OCI-LY7 (cell line): Measurements from ENCODE around the gene KCNIP4. TPM values are rescaled to one million over a fixed set of nuclear protein-coding genes. Genes with fewer than 3 reads are reported as not detected.

Source experiments
- BruUV-seq: library from RNA; stranded (reverse); fragments of 400-500 nt; replicated peaks from 2 replicates; lab custom pipeline; 2021; lab: Mats Ljungman, UMichigan
- CTCF ChIA-PET: fragments of 300-600 bp; sonication (Branson Sonifier 250); formaldehyde crosslinking; loops from one replicate; lab custom pipeline; 2022; ENCODE audit warnings: antibody characterized with exemption; ENCODE audit not compliant: unreplicated experiment; lab: Charles Lee
- POLR2A ChIA-PET: fragments of 300-600 bp; sonication (Branson Sonifier 250); formaldehyde crosslinking; loops from one replicate; lab custom pipeline; 2022; ENCODE audit warnings: antibody characterized with exemption; lab: Charles Lee
- DNase-seq: peaks from one replicate; pipeline ENCODE4 v3.0.0-alpha.2; 2015; ENCODE audit warnings: low spot score
- H2AFZ ChIP-seq: fragments of 200-600 bp; sonication (generic), shearing (Covaris generic); 2 replicates; pipeline ENCODE4 v1.6.1; 2014; ENCODE audit warnings: mild to moderate bottlenecking, antibody characterized with exemption, low read length, moderate library complexity
- H3K27ac ChIP-seq: fragments of 200-600 bp; sonication (generic); 2 replicates; pipeline ENCODE4 v1.5.1; 2014; ENCODE audit warnings: mixed run types, low read depth, mild to moderate bottlenecking, moderate library complexity, low read length, inconsistent platforms; ENCODE audit not compliant: poor library complexity, severe bottlenecking
- H3K36me3 ChIP-seq: fragments of 200-600 bp; sonication (generic); 2 replicates; pipeline ENCODE4 v1.6.1; 2014; ENCODE audit warnings: mild to moderate bottlenecking, antibody characterized with exemption, low read length, moderate library complexity, mixed read lengths; ENCODE audit not compliant: insufficient read depth
- H3K4me1 ChIP-seq: fragments of 200-600 bp; sonication (generic); 2 replicates; pipeline ENCODE4 v1.5.1; 2014; ENCODE audit warnings: mild to moderate bottlenecking, low read length; ENCODE audit not compliant: insufficient read depth, poor library complexity, severe bottlenecking
- H3K4me2 ChIP-seq: fragments of 200-600 bp; sonication (generic); 2 replicates; pipeline ENCODE4 v1.6.1; 2014; ENCODE audit warnings: mild to moderate bottlenecking, low read length
- H3K4me3 ChIP-seq: fragments of 200-600 bp; sonication (generic); 2 replicates; pipeline ENCODE4 v1.5.1; 2014; ENCODE audit warnings: mild to moderate bottlenecking, low read depth, low read length; ENCODE audit not compliant: poor library complexity, severe bottlenecking
- H3K79me2 ChIP-seq: fragments of 200-600 bp; sonication (generic); 2 replicates; pipeline ENCODE4 v1.6.1; 2016; ENCODE audit warnings: low read depth, mild to moderate bottlenecking, low read length, moderate library complexity, mixed read lengths; ENCODE audit not compliant: insufficient read depth
- H3K9me2 ChIP-seq: fragments of 200-600 bp; sonication (generic); 2 replicates; pipeline ENCODE4 v1.6.1; 2016; ENCODE audit warnings: mild to moderate bottlenecking, low read length, mixed read lengths; ENCODE audit not compliant: insufficient read depth
- H3K9me3 ChIP-seq: fragments of 200-600 bp; sonication (generic); 2 replicates; pipeline ENCODE4 v1.6.1; 2014; ENCODE audit warnings: mild to moderate bottlenecking, mixed run types, low read length, mixed read lengths
- H4K20me1 ChIP-seq: fragments of 200-600 bp; sonication (generic); 2 replicates; pipeline ENCODE4 v1.6.1; 2014; ENCODE audit warnings: mild to moderate bottlenecking, antibody characterized with exemption, low read length, moderate library complexity, mixed read lengths; ENCODE audit not compliant: insufficient read depth
- EZH2phosphoT487 ChIP-seq: fragments of 200-600 bp; sonication (generic); IDR thresholded peaks from 2 replicates; pipeline ENCODE4 v1.6.1; 2018; ENCODE audit warnings: low read depth, borderline replicate concordance, mild to moderate bottlenecking, mixed run types, antibody characterized with exemption, low read length, moderate library complexity, mixed read lengths
- intact Hi-C: fragments of 100-400 bp; cut with micrococcal nuclease; formaldehyde crosslinking; loops from one replicate; pipeline ENCODE4 v1.10.0; 2022; ENCODE audit not compliant: unreplicated experiment
- total RNA-seq, 2 experiments: library from RNA; depleted of rRNA in 1 of 2; stranded (reverse); fragments of >200 nt in 1 of 2; shearing (Covaris generic) in 1 of 2; gene quantifications; 2 replicates each; pipeline ENCODE4 v1.2.3, GENCODE V29; 2014 to 2022
- TF ChIP-seq, protein P1 (sequence below): fragments of 200-600 bp; sonication (generic); conservative IDR thresholded peaks from 2 replicates; pipeline ENCODE4 v1.5.1; 2014; ENCODE audit warnings: mild to moderate bottlenecking, antibody characterized with exemption, low read length, moderate library complexity, mixed read lengths

KCNIP4 gene
- total RNA-seq, 2 experiments from 2014 or later = not detected

DNA sequence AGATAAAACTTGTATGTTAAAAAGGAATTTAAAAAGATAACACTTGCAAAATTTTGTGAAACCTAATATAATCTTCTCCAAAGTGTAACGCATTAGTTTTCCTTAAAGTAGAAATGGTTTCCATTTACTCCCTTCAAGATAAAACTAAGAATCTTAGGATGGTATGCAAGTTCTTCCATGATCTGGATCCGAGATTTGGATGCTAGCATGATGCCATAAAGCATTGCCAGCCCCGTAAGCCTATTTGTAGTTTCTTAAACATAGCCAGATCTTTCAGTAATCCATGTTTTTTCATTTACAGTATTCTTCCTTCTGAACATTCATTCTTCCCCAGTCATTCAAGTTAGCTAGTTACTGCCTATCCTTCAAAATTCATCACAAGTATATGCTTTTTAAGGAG lies 572.4 kb downstream of the KCNIP4 start:
- BruUV-seq = no TSS peak

DNA sequence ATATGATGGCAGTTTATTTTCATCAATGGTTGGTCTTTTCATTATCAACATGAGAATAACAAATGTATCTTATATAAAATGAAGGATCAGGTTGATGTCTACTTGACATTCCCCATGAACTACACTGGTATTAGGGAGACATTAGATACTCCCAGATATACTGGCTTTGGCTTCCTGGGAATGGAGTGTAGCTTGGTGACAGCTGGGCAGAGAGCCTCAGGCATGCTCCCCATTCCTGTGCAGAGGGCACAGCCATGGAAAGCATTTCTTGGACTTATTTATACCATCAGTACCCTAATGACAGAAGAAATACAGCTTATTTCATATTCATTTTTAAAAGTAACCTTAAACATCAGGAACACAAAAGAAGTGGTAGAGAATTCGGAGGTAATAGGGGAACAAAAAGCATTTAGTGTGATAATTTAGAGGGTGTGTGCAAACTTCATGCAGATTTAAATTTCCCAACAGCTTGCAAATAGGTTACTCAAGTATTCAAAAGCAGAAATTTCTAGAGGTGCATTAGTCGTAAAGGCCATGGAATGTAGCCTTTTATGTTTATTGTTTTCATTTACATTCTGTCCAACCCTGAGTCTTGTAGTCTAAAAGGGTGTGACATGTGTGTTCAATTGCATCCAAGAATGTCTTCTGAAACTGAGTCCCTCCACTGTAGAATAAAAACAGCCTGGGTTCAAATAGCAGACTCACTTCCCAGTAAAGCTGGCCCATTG lies 573.8 kb downstream of the KCNIP4 start:
- no peak for DNase-seq
- intact Hi-C loops = no loop called here
- H3K27ac ChIP-seq = no peak overlapping the region
- H3K36me3 ChIP-seq = no peaks in the 10 kb centered on the region
- no peaks in the 10 kb centered on the region for H3K4me1 ChIP-seq
- ChIA-PET POLR2A (interaction anchor here (0.7 to 1.2 kb wide), 3 partner anchors 11 to 333 kb away, joined by 3 read pairs; no protein-coding TSS in a partner anchor), CTCF (no interaction called here)
- no peak overlapping the region for H2AFZ ChIP-seq
- H3K9me2 ChIP-seq = no peaks in the 10 kb centered on the region
- H4K20me1 ChIP-seq = no peaks in the 10 kb centered on the region
- no peaks in the 10 kb centered on the region for H3K79me2 ChIP-seq
- H3K4me2 ChIP-seq = no peak overlapping the region
- TF ChIP-seq EZH2phosphoT487 = no peak
- TF ChIP-seq, protein P1, sequence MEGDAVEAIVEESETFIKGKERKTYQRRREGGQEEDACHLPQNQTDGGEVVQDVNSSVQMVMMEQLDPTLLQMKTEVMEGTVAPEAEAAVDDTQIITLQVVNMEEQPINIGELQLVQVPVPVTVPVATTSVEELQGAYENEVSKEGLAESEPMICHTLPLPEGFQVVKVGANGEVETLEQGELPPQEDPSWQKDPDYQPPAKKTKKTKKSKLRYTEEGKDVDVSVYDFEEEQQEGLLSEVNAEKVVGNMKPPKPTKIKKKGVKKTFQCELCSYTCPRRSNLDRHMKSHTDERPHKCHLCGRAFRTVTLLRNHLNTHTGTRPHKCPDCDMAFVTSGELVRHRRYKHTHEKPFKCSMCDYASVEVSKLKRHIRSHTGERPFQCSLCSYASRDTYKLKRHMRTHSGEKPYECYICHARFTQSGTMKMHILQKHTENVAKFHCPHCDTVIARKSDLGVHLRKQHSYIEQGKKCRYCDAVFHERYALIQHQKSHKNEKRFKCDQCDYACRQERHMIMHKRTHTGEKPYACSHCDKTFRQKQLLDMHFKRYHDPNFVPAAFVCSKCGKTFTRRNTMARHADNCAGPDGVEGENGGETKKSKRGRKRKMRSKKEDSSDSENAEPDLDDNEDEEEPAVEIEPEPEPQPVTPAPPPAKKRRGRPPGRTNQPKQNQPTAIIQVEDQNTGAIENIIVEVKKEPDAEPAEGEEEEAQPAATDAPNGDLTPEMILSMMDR = no peak
- H3K4me3 ChIP-seq = no peak overlapping the region
- H3K9me3 ChIP-seq = no peaks in the 10 kb centered on the region
- BruUV-seq = no TSS peak

More for the DNA sequence above, 572.4 kb downstream of the KCNIP4 start:
- H2AFZ ChIP-seq = no peak overlapping the region
- no peaks in the 10 kb centered on the region for H3K9me3 ChIP-seq
- ChIA-PET POLR2A (interaction anchor here (0.6 kb wide), 1 partner anchor 319 kb away, joined by 3 read pairs; no protein-coding TSS in a partner anchor), CTCF (no interaction called here)
- H3K79me2 ChIP-seq = no peaks in the 10 kb centered on the region
- no peak overlapping the region for H3K27ac ChIP-seq
- no peaks in the 10 kb centered on the region for H3K4me1 ChIP-seq
- H3K4me2 ChIP-seq = no peak overlapping the region
- H4K20me1 ChIP-seq = no peaks in the 10 kb centered on the region
- TF ChIP-seq EZH2phosphoT487 = no peak
- TF ChIP-seq, protein P1 = no peak
- no peaks in the 10 kb centered on the region for H3K36me3 ChIP-seq
- no peaks in the 10 kb centered on the region for H3K9me2 ChIP-seq
- no peak for DNase-seq
- no peak overlapping the region for H3K4me3 ChIP-seq
- intact Hi-C loops = no loop called here

DNA sequence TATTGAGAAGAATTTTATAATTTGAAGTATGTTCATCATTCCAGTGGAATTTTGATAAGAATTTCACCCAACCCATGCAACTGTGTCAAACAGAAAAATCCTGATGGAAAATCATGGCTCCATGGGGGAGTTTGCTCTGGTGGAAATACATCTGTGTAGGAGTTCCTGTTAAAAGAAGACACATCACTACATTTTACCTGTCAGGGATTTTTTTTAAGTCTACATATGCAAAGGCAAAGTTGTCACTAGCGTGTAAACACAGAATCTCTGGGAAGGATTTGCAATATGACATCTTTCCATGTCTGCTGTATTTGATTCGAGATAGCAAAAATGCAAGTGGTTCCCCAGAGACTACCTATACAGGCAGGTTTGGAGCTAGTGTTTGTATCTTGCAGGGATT lies 581.0 kb downstream of the KCNIP4 start:
- H3K4me1 ChIP-seq = no peaks in the 10 kb centered on the region
- no peak overlapping the region for H3K4me2 ChIP-seq
- intact Hi-C loops = no loop called here
- H3K27ac ChIP-seq = no peak overlapping the region
- POLR2A ChIA-PET = no interaction called here
- no peak overlapping the region for H3K4me3 ChIP-seq
- no peaks in the 10 kb centered on the region for H3K79me2 ChIP-seq
- BruUV-seq = no TSS peak
- no peaks in the 10 kb centered on the region for H4K20me1 ChIP-seq
- no peak overlapping the region for H2AFZ ChIP-seq
- no peaks in the 10 kb centered on the region for H3K9me2 ChIP-seq
- CTCF ChIA-PET = no interaction called here
- H3K9me3 ChIP-seq = no peaks in the 10 kb centered on the region
- H3K36me3 ChIP-seq = no peaks in the 10 kb centered on the region
- TF ChIP-seq, protein P1 = no peak
- TF ChIP-seq EZH2phosphoT487 = no peak
- no peak for DNase-seq
